ENCODE measurements around the gene OAF.

DNA sequence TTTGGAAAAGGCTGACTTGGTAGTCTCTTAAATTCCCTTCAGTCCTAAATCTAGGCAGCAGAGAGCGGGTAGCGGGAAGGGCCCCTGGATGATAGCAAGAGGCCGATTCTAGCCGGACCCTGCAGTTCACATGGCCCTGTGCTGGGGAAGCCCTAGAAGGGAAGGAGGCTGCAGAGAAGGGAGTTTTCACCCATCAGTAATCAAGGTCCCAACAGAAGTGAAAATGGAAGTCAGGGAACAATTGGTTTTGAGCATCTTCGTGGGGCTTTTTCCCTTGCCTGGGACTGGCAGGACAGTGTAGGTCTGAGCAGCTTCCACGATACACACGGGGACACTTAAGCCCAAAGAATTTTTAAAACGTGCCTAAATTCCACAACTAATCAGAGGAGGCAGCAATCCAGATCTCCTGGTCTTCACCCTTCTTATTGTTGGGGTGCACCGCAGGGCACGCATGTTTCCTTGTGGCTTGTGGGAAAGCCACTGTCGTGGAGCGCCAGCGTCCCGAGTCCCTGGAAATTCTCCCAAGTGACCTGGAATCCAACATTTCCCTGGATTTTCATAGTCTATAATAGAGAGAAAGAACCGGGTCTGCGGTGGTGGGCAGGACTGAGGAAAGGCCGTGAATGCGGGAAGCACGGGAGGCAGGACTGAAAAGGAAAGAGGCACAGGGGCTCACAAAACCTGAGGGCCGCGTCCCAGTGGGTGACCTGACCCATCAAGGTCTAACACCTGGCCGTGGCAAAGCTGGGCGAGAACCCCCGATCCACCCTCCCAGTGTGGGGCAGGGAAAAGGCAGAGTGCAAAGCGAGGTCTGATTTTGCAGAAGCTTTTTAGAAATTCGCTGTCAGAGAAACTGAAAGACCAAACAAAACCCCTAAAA lies 846 bp upstream of the OAF start:
- TF ChIP-seq, protein P1, sequence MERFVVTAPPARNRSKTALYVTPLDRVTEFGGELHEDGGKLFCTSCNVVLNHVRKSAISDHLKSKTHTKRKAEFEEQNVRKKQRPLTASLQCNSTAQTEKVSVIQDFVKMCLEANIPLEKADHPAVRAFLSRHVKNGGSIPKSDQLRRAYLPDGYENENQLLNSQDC (CRISPR knock-in tag; IDR thresholded peaks at IDR 0.05): no peak
- TF ChIP-seq TBL1XR1 (IDR thresholded peaks at IDR 0.05; ENCODE audit: low read length in 2 of 2) (no peak), ZNF780A (CRISPR knock-in tag; IDR thresholded peaks at IDR 0.05) (no peak), ZBTB8A (IDR thresholded peaks at IDR 0.05; ENCODE audit: partially characterized antibody) (no peak), BHLHE40 (IDR thresholded peaks at IDR 0.05; ENCODE audit: low read length) (no peak), ZNF274 (IDR thresholded peaks at IDR 0.05; ENCODE audit: borderline replicate concordance, low read depth, low read length) (no peak)

Data from K562 (cell line).